Uterus (tissue), 4 donors: ENCODE measurements around the gene CCDC40. TPM values are rescaled to one million over a fixed set of nuclear protein-coding genes. Genes with fewer than 3 reads are reported as not detected.
A peak's percentile ranks its signal among the peaks of the same experiment; 100 is the strongest.

Experiments
- DNase-seq, 2 donors: peaks; one replicate each; pipeline ENCODE4 v3.0.0-alpha.2; 2019 to 2020
- H3K27ac ChIP-seq, 2 donors: fragments of 200-600 bp; sonication (generic); 1 replicate in 1 of 2; 2 replicates in 1 of 2; pipeline ENCODE4 v1.5.1; 2016 to 2018
- H3K27me3 ChIP-seq, 2 donors: fragments of 200-600 bp; sonication (generic); one replicate each; pipeline ENCODE4 v1.5.1; 2018 to 2019; ENCODE audit warnings: control low read depth in 1 of 2
- H3K36me3 ChIP-seq, 2 donors: fragments of 200-600 bp; sonication (generic); one replicate each; pipeline ENCODE4 v1.5.1; 2019; ENCODE audit warnings: control low read depth in 1 of 2
- H3K4me1 ChIP-seq, 2 donors: fragments of 200-600 bp; sonication (generic); one replicate each; pipeline ENCODE4 v1.5.1; 2018 to 2019; ENCODE audit warnings: control low read depth in 1 of 2
- H3K4me3 ChIP-seq, 2 donors: fragments of 200-600 bp; sonication (generic); 1 replicate in 1 of 2; 2 replicates in 1 of 2; pipeline ENCODE4 v1.5.1; 2018 to 2019; ENCODE audit warnings: mild to moderate bottlenecking in 1 of 2
- H3K9me3 ChIP-seq, 2 donors: fragments of 200-600 bp; sonication (generic); one replicate each; pipeline ENCODE4 v1.5.1; 2019; ENCODE audit warnings: control low read depth in 1 of 2
- CTCF ChIP-seq, 4 experiments: fragments of 200-600 bp in 2 of 4; fragments of 450-650 bp in 2 of 4; sonication (generic) in 2 of 4; IDR thresholded peaks; one replicate each; pipeline ENCODE4 v1.5.1; 2016 to 2019; ENCODE audit warnings: antibody characterized with exemption in 4 of 4, mild to moderate bottlenecking in 2 of 4, moderate library complexity in 1 of 4
- POLR2A ChIP-seq, 2 donors: fragments of 450-650 bp; IDR thresholded peaks; one replicate each; pipeline ENCODE4 v1.6.1; 2016; ENCODE audit warnings: antibody characterized with exemption in 2 of 2, mild to moderate bottlenecking in 1 of 2, moderate library complexity in 1 of 2
- intact Hi-C: fragments of 100-400 bp; cut with DNase I; formaldehyde crosslinking; loops from one replicate; pipeline ENCODE4 v1.15.1; 2023; ENCODE audit warnings: low total_unique reads
- total RNA-seq, 4 donors: library from RNA; depleted of rRNA in 3 of 4; stranded (reverse); fragments of >200 nt in 3 of 4; gene quantifications; one replicate each; pipeline versions ENCODE4 v1.1.0 to v1.2.4, GENCODE V29; 2014 to 2023
- donor health status: DM: yes; HTN: yes; CAD: no.

Gene CCDC40
- total RNA-seq, 4 donors from 2014 or later = 0.88 to 16.6 (median 4.8) TPM

GRCh38 chr17:80029258-80029974 lies 7.0 kb upstream of the CCDC40 start:
- TF ChIP-seq CTCF (IDR thresholded peaks at IDR 0.05) (no peak), POLR2A (IDR thresholded peaks at IDR 0.05) (no peak)
- H3K36me3 ChIP-seq = no peaks in the 10 kb centered on the region
- H3K9me3 ChIP-seq = no peaks in the 10 kb centered on the region
- H3K27ac ChIP-seq = peak overlapping the region; percentile 60
- peak; percentile 87 to 90 for DNase-seq
- intact Hi-C loops = no loop called here
- H3K4me1 ChIP-seq = peaks cover 5 to 12% of the 10 kb centered on the region in 2 donors
- no peak overlapping the region for H3K4me3 ChIP-seq
- no peaks in the 10 kb centered on the region for H3K27me3 ChIP-seq

GRCh38 chr17:80030730-80031410 lies 5.6 kb upstream of the CCDC40 start:
- Histone ChIP-seq H3K36me3 (no peaks in the 10 kb centered on the region), H3K27me3 (no peaks in the 10 kb centered on the region), H3K4me1 (peaks cover 5 to 12% of the 10 kb centered on the region in 2 donors), H3K9me3 (no peaks in the 10 kb centered on the region), H3K4me3 (no peak overlapping the region), H3K27ac (peak overlapping the region in 1 of 2 donors; percentile 60)
- intact Hi-C loops = no loop called here
- TF ChIP-seq POLR2A (IDR thresholded peaks at IDR 0.05) (no peak), CTCF (IDR thresholded peaks at IDR 0.05) (no peak)
- DNase-seq = no peak

GRCh38 chr17:80031691-80032430 lies 4.6 kb upstream of the CCDC40 start:
- no peaks in the 10 kb centered on the region for H3K9me3 ChIP-seq
- H3K36me3 ChIP-seq = no peaks in the 10 kb centered on the region
- no peak overlapping the region for H3K4me3 ChIP-seq
- DNase-seq = no peak
- no peaks in the 10 kb centered on the region for H3K27me3 ChIP-seq
- peaks cover 5 to 12% of the 10 kb centered on the region in 2 donors for H3K4me1 ChIP-seq
- H3K27ac ChIP-seq = no peak overlapping the region
- intact Hi-C loops = no loop called here
- TF ChIP-seq CTCF (IDR thresholded peaks at IDR 0.05) = no peak
- TF ChIP-seq POLR2A (IDR thresholded peaks at IDR 0.05) = no peak

- H3K36me3 ChIP-seq = no peaks in the 10 kb centered on the region
- DNase-seq = no peak
- H3K4me1 ChIP-seq = peaks cover 5 to 15% of the 10 kb centered on the region in 2 donors
- TF ChIP-seq POLR2A (IDR thresholded peaks at IDR 0.05) = no peak
- no peak overlapping the region for H3K27ac ChIP-seq
- H3K4me3 ChIP-seq = no peak overlapping the region
- no peaks in the 10 kb centered on the region for H3K9me3 ChIP-seq
- no peaks in the 10 kb centered on the region for H3K27me3 ChIP-seq
- intact Hi-C loops = no loop called here
These were observed 3.7 kb upstream of the CCDC40 start for GRCh38 chr17:80032614-80033171.

- H3K4me1 ChIP-seq = peaks cover 0 to 12% of the 10 kb centered on the region in 2 donors
- no peak for TF ChIP-seq POLR2A (IDR thresholded peaks at IDR 0.05)
- TF ChIP-seq CTCF (IDR thresholded peaks at IDR 0.05) = no peak
- intact Hi-C loops = no loop called here
- H3K27ac ChIP-seq = no peak overlapping the region
- no peak overlapping the region for H3K4me3 ChIP-seq
- H3K9me3 ChIP-seq = no peaks in the 10 kb centered on the region
- no peaks in the 10 kb centered on the region for H3K36me3 ChIP-seq
- no peaks in the 10 kb centered on the region for H3K27me3 ChIP-seq
- DNase-seq = no peak
These were observed 2.6 kb upstream of the CCDC40 start for GRCh38 chr17:80033840-80034239.
